Esophagus squamous epithelium (tissue), 5 donors: ENCODE measurements around the gene ZDHHC7. TPM values are rescaled to one million over a fixed set of nuclear protein-coding genes. Genes with fewer than 3 reads are reported as not detected.
A peak's percentile ranks its signal among the peaks of the same experiment; 100 is the strongest.

ENCODE experiments used
- DNase-seq: peaks from one replicate; lab custom pipeline; 2025; lab: John Stamatoyannopoulos, UW
- H3K27ac ChIP-seq, 4 donors: fragments of 200-600 bp; sonication (generic); one replicate each; pipeline ENCODE4 v1.5.1; 2016 to 2019; ENCODE audit warnings: mild to moderate bottlenecking in 1 of 4
- H3K27me3 ChIP-seq, 4 donors: fragments of 200-600 bp; sonication (generic); 1 replicate in 3 of 4; 2 replicates in 1 of 4; pipeline versions ENCODE4 v1.5.1 to v1.6.0; 2017 to 2021; ENCODE audit warnings: antibody characterized with exemption in 1 of 4
- H3K36me3 ChIP-seq, 3 donors: fragments of 200-600 bp; sonication (generic); one replicate each; pipeline ENCODE4 v1.5.1; 2016 to 2019
- H3K4me1 ChIP-seq, 3 donors: fragments of 200-600 bp; sonication (generic); one replicate each; pipeline ENCODE4 v1.5.1; 2017 to 2019
- H3K4me3 ChIP-seq, 4 donors: fragments of 200-600 bp; sonication (generic); 1 replicate in 3 of 4; 2 replicates in 1 of 4; pipeline ENCODE4 v1.5.1; 2016 to 2019; ENCODE audit warnings: mild to moderate bottlenecking in 2 of 4, moderate library complexity in 1 of 4
- H3K9me3 ChIP-seq, 3 donors: fragments of 200-600 bp; sonication (generic); one replicate each; pipeline ENCODE4 v1.5.1; 2016 to 2019
- CTCF ChIP-seq, 6 experiments: fragments of 450-650 bp in 4 of 6; fragments of 200-600 bp in 2 of 6; sonication (generic) in 2 of 6; IDR thresholded peaks; one replicate each; pipeline ENCODE4 v1.5.1; 2016 to 2019; ENCODE audit warnings: antibody characterized with exemption in 6 of 6, mild to moderate bottlenecking in 4 of 6, moderate library complexity in 4 of 6
- POLR2A ChIP-seq, 4 donors: fragments of 450-650 bp; IDR thresholded peaks; one replicate each; pipeline ENCODE4 v1.6.1; 2017; ENCODE audit warnings: antibody characterized with exemption in 4 of 4, mild to moderate bottlenecking in 4 of 4, moderate library complexity in 3 of 4
- WGBS, 2 donors: methylation state at CpG; one replicate each; pipeline ENCODE4 v1.1.5; 2018; 5-methylcytosine and 5-hydroxymethylcytosine counted together
- intact Hi-C: fragments of 100-400 bp; cut with DNase I; formaldehyde crosslinking; loops from one replicate; pipeline ENCODE4 v1.15.0; 2022
- total RNA-seq, 4 donors: library from RNA; depleted of rRNA; stranded (reverse); fragments of >200 nt; gene quantifications; one replicate each; pipeline ENCODE4 v1.1.0, GENCODE V29; 2016
- donor health status: DM: yes; HTN: yes; CAD: no.

Gene ZDHHC7
- total RNA-seq, 4 donors from 2014 or later, result 31.2 to 41.2 (median 38.6) TPM

- Histone ChIP-seq H3K27ac (peak overlapping the region; percentile 87 to 94 (median 92)), H3K4me3 (peak overlapping the region in 3 of 4 donors; percentile 3 to 95 (median 74)), H3K36me3 (peaks cover 0 to 20% (median 0%) of the 10 kb centered on the region in 3 donors), H3K9me3 (no peaks in the 10 kb centered on the region), H3K27me3 (no peaks in the 10 kb centered on the region), H3K4me1 (peaks cover 34 to 62% (median 35%) of the 10 kb centered on the region in 3 donors)
- WGBS, 2 donors, result 20 to 32% methylated on average over 11 to 15 of the region's 16 CpGs
- TF ChIP-seq CTCF (IDR thresholded peaks at IDR 0.05) (no peak), POLR2A (IDR thresholded peaks at IDR 0.05) (no peak)
- DNase-seq, result no peak
- intact Hi-C loops, result no loop called here
Observed at GRCh38 chr16:85029981-85030401, 18.7 kb upstream of the ZDHHC7 start.

GRCh38 chr16:85029408-85029784, 18.1 kb upstream of the ZDHHC7 start:
- peaks cover 0 to 20% (median 0%) of the 10 kb centered on the region in 3 donors for H3K36me3 ChIP-seq
- peaks cover 34 to 60% (median 35%) of the 10 kb centered on the region in 3 donors for H3K4me1 ChIP-seq
- no peaks in the 10 kb centered on the region for H3K27me3 ChIP-seq
- no peak for DNase-seq
- WGBS, 2 donors, result 13 to 14% methylated on average over 4 of the region's 4 CpGs
- peak overlapping the region; percentile 87 to 94 (median 92) for H3K27ac ChIP-seq
- TF ChIP-seq CTCF (IDR thresholded peaks at IDR 0.05) (no peak), POLR2A (IDR thresholded peaks at IDR 0.05) (no peak)
- peak overlapping the region in 3 of 4 donors; percentile 74 to 95 (median 94) for H3K4me3 ChIP-seq
- H3K9me3 ChIP-seq, result no peaks in the 10 kb centered on the region
- intact Hi-C loops, result no loop called here

- peaks cover 34 to 60% (median 35%) of the 10 kb centered on the region in 3 donors for H3K4me1 ChIP-seq
Observed at GRCh38 chr16:85028685-85029407, 17.5 kb upstream of the ZDHHC7 start.

GRCh38 chr16:85027958-85028684, 16.8 kb upstream of the ZDHHC7 start:
- H3K27ac ChIP-seq, result peak overlapping the region; percentile 87 to 94 (median 92)
- H3K9me3 ChIP-seq, result no peaks in the 10 kb centered on the region
- peaks cover 34 to 60% (median 35%) of the 10 kb centered on the region in 3 donors for H3K4me1 ChIP-seq
- no peak for TF ChIP-seq POLR2A (IDR thresholded peaks at IDR 0.05)
- peak in 2 of 6 experiments; percentile 11 to 14 for TF ChIP-seq CTCF (IDR thresholded peaks at IDR 0.05)
- no peak for DNase-seq
- WGBS, 2 donors, result 0 to 1% methylated on average over 4 to 22 of the region's 41 CpGs
- intact Hi-C loops, result no loop called here
- H3K36me3 ChIP-seq, result peaks cover 0 to 16% (median 0%) of the 10 kb centered on the region in 3 donors
- H3K4me3 ChIP-seq, result peak overlapping the region; percentile 74 to 95 (median 85)
- no peaks in the 10 kb centered on the region for H3K27me3 ChIP-seq

More at GRCh38 chr16:85028685-85029407, 17.5 kb upstream of the ZDHHC7 start:
- TF ChIP-seq CTCF (IDR thresholded peaks at IDR 0.05) (no peak), POLR2A (IDR thresholded peaks at IDR 0.05) (peak in 1 of 4 donors; percentile 47)
- Histone ChIP-seq H3K27ac (peak overlapping the region; percentile 87 to 94 (median 92)), H3K36me3 (peaks cover 0 to 20% (median 0%) of the 10 kb centered on the region in 3 donors), H3K9me3 (no peaks in the 10 kb centered on the region), H3K4me3 (peak overlapping the region; percentile 74 to 95 (median 85)), H3K27me3 (no peaks in the 10 kb centered on the region)
- DNase-seq, result no peak
- intact Hi-C loops, result no loop called here
- 13 to 27% methylated on average over 15 of the region's 17 CpGs for WGBS, 2 donors
